ENCODE measurements around the gene SNAP29. TPM values are rescaled to one million over a fixed set of nuclear protein-coding genes. Genes with fewer than 3 reads are reported as not detected.

The SNAP29 gene
- total RNA-seq, 1 experiment from 2014 or later = 23.9 TPM

DNA sequence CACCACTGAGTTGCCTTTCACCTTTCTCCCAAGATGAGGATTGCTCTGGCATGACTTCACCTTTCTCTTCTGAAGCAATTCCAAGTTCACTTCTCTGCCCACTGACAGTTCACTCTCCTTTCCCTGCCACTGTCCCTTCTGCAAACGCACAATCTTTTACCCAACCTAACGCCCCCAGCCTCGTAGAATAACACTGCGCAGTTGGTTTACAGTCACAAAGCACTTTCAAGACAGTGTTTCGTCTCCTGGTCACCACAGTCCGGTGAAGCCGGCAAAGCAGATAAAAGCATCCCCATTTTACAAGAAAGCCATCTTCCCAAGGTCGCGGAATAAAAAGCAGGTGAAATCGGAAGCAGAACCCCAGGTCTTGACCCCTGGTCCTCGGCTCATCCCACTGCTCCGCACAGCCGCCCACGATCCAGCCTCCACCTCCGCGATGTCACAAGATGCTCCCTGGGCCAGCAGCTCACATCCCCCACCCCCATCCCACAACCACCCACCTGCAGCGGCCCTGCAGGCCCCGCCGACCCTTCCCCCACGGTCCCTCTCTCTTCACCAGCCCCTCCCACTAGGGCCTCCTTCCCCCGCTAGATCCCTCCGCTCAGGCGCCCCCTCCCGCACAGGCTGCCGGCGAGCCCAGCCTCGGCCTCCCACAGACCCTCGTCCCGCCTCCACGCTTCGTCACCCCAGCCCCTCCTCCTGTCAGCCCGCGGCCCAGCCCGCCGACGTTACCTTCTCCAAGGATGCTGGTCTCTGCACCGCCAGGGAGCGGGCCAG, 781 bp upstream of the SNAP29 start:
- Histone ChIP-seq H3K36me3 (ENCODE audit: low read depth, low read length) (no peaks in the 10 kb centered on the region), H3K4me3 (ENCODE audit: low read length) (peak overlapping the region; percentile 91), H2AFZ (ENCODE audit: low read length) (peak overlapping the region; percentile 79), H3F3A (ENCODE audit: low read length, unreplicated experiment) (no peaks in the 10 kb centered on the region), H3K9ac (ENCODE audit: low read length) (peak overlapping the region; percentile 69), H3K79me2 (ENCODE audit: low read length) (peaks cover 64% of the 10 kb centered on the region), H3K9me2 (replicated peaks; ENCODE audit: low read length) (no peaks in the 10 kb centered on the region), H3K4me1 (ENCODE audit: insufficient read depth, low read length) (peaks cover 18% of the 10 kb centered on the region), H3K4me2 (ENCODE audit: low read length) (peak overlapping the region; percentile 93), H3K9me3 (ENCODE audit: low read length) (no peaks in the 10 kb centered on the region), H3K27ac (ENCODE audit: low read length) (peak overlapping the region; percentile 41), H3K27me3 (ENCODE audit: low read length) (no peaks in the 10 kb centered on the region), H4K20me1 (ENCODE audit: low read length) (peaks cover 21% of the 10 kb centered on the region; the same call in 1 of the 2 replicates)
- no peak for TF ChIP-seq EZH2phosphoT487 (IDR thresholded peaks at IDR 0.05; ENCODE audit: borderline replicate concordance, low read length)
- TF ChIP-seq, protein P1, sequence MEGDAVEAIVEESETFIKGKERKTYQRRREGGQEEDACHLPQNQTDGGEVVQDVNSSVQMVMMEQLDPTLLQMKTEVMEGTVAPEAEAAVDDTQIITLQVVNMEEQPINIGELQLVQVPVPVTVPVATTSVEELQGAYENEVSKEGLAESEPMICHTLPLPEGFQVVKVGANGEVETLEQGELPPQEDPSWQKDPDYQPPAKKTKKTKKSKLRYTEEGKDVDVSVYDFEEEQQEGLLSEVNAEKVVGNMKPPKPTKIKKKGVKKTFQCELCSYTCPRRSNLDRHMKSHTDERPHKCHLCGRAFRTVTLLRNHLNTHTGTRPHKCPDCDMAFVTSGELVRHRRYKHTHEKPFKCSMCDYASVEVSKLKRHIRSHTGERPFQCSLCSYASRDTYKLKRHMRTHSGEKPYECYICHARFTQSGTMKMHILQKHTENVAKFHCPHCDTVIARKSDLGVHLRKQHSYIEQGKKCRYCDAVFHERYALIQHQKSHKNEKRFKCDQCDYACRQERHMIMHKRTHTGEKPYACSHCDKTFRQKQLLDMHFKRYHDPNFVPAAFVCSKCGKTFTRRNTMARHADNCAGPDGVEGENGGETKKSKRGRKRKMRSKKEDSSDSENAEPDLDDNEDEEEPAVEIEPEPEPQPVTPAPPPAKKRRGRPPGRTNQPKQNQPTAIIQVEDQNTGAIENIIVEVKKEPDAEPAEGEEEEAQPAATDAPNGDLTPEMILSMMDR (conservative IDR thresholded peaks at IDR 0.05; ENCODE audit: low read depth, low read length) = no peak
- TF ChIP-seq EZH2 (IDR thresholded peaks at IDR 0.05; ENCODE audit: low read length, unreplicated experiment) = no peak
- intact Hi-C loops (cut with micrococcal nuclease) = loop anchor here (10.0 kb wide), 1 partner anchor 53 kb away; no protein-coding TSS in a partner anchor
- peak; percentile 75 for ATAC-seq
- POLR2A ChIA-PET (ENCODE audit: unreplicated experiment) = no interaction called here
- CTCF ChIA-PET = no interaction called here
- DNase-seq = peak; percentile 67
- BruUV-seq (replicated peaks) = TSS peak; percentile 51

DNA sequence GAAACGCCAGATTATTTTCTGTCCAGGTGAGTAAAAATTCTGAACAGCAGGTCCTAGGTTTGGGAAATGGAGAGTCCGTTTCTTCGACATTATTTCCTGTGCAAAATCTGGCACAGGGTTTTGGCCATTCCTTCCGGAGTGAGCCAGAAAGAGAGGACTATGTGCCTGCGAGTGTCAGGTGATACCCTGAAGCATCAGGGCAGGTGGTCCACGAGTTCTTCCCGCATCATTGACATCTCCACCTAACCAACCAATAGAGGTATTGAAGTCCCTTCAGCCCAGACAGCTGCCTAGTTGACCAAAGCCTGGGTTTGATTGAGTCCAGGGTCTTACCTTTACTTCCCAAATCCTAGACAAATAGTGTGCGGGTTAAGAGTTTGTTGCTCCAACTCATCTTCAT, 808 bp downstream of the SNAP29 start:
- no peaks in the 10 kb centered on the region for H3F3A ChIP-seq (ENCODE audit: low read length, unreplicated experiment)
- peaks cover 18% of the 10 kb centered on the region for H3K4me1 ChIP-seq (ENCODE audit: insufficient read depth, low read length)
- peak overlapping the region; percentile 84 for H3K9ac ChIP-seq (ENCODE audit: low read length)
- TF ChIP-seq EZH2phosphoT487 (IDR thresholded peaks at IDR 0.05; ENCODE audit: borderline replicate concordance, low read length) = no peak
- TF ChIP-seq, protein P1 (conservative IDR thresholded peaks at IDR 0.05; ENCODE audit: low read depth, low read length) = no peak
- TF ChIP-seq EZH2 (IDR thresholded peaks at IDR 0.05; ENCODE audit: low read length, unreplicated experiment) = no peak
- no peak for ATAC-seq
- no peaks in the 10 kb centered on the region for H3K36me3 ChIP-seq (ENCODE audit: low read depth, low read length)
- peak overlapping the region; percentile 82 for H3K4me2 ChIP-seq (ENCODE audit: low read length)
- ChIA-PET CTCF (no interaction called here), POLR2A (ENCODE audit: unreplicated experiment) (no interaction called here)
- DNase-seq = no peak
- H3K9me3 ChIP-seq (ENCODE audit: low read length) = no peaks in the 10 kb centered on the region
- H3K27ac ChIP-seq (ENCODE audit: low read length) = no peak overlapping the region
- BruUV-seq (replicated peaks) = TSS peak; percentile 75
- intact Hi-C loops (cut with micrococcal nuclease) = loop anchor here (10.0 kb wide), 1 partner anchor 55 kb away; no protein-coding TSS in a partner anchor
- peak overlapping the region; percentile 91 for H2AFZ ChIP-seq (ENCODE audit: low read length)
- H3K27me3 ChIP-seq (ENCODE audit: low read length) = no peaks in the 10 kb centered on the region
- H3K79me2 ChIP-seq (ENCODE audit: low read length) = peaks cover 48% of the 10 kb centered on the region
- peak overlapping the region; percentile 91 for H3K4me3 ChIP-seq (ENCODE audit: low read length)
- H3K9me2 ChIP-seq (replicated peaks; ENCODE audit: low read length) = no peaks in the 10 kb centered on the region
- peaks cover 21% of the 10 kb centered on the region; the same call in 1 of the 2 replicates for H4K20me1 ChIP-seq (ENCODE audit: low read length)

DNA sequence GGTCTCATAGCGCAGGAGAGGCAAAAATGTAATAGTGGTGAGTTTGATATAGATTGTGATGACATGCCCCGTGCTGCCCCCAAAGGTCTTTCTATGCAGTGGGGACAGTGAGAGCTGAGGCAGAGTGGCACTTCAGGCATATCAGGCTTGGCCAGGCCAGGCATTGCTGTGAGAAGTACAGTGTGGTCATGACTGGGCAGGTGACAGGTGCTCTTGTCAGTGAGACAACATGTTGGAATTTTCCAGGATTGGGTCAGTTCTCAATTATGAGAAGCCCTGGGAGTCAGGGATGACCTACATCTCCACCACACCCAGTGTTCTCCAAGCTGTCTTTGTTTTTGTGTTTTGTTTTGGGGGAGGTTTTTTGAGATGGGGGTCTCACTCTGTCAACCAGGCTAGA, 3.7 kb downstream of the SNAP29 start:
- no peak overlapping the region for H3K27ac ChIP-seq (ENCODE audit: low read length)
- H3K27me3 ChIP-seq (ENCODE audit: low read length) = no peaks in the 10 kb centered on the region
- no peaks in the 10 kb centered on the region for H3K9me2 ChIP-seq (replicated peaks; ENCODE audit: low read length)
- H4K20me1 ChIP-seq (ENCODE audit: low read length) = peaks cover 5% of the 10 kb centered on the region; the same call in 1 of the 2 replicates
- no peak for DNase-seq
- H3K4me1 ChIP-seq (ENCODE audit: insufficient read depth, low read length) = peaks cover 11% of the 10 kb centered on the region
- H2AFZ ChIP-seq (ENCODE audit: low read length) = no peak overlapping the region
- no peak for ATAC-seq
- no peak overlapping the region for H3K4me3 ChIP-seq (ENCODE audit: low read length)
- H3F3A ChIP-seq (ENCODE audit: low read length, unreplicated experiment) = no peaks in the 10 kb centered on the region
- no peaks in the 10 kb centered on the region for H3K36me3 ChIP-seq (ENCODE audit: low read depth, low read length)
- no peak overlapping the region for H3K4me2 ChIP-seq (ENCODE audit: low read length)
- no TSS peak for BruUV-seq (replicated peaks)
- no peak overlapping the region for H3K9ac ChIP-seq (ENCODE audit: low read length)
- H3K9me3 ChIP-seq (ENCODE audit: low read length) = no peaks in the 10 kb centered on the region
- intact Hi-C loops (cut with micrococcal nuclease) = no loop called here
- peaks cover 22% of the 10 kb centered on the region for H3K79me2 ChIP-seq (ENCODE audit: low read length)
- ChIA-PET POLR2A (ENCODE audit: unreplicated experiment) (no interaction called here), CTCF (no interaction called here)
- no peak for TF ChIP-seq EZH2phosphoT487 (IDR thresholded peaks at IDR 0.05; ENCODE audit: borderline replicate concordance, low read length)
- no peak for TF ChIP-seq EZH2 (IDR thresholded peaks at IDR 0.05; ENCODE audit: low read length, unreplicated experiment)

Data from PC-3 (cell line).